Right lobe of liver (tissue), 6 donors: ENCODE data around the gene OR5F1. TPM values are rescaled to one million over a fixed set of nuclear protein-coding genes. Genes with fewer than 3 reads are reported as not detected.

Experiments used
- ATAC-seq, 4 donors: fragments of 200-7000 bp; cut with Tn5 transposase; one replicate each; pipeline ENCODE4 v1.9.1; 2020; ENCODE audit warnings: mild to moderate bottlenecking in 4 of 4, moderate library complexity in 4 of 4
- DNase-seq, 3 donors: peaks; one replicate each; pipeline ENCODE4 v3.0.0-alpha.2; 2020
- H3K27ac ChIP-seq, 3 donors: fragments of 200-600 bp; one replicate each; pipeline ENCODE4 v1.8.0; 2022
- H3K27me3 ChIP-seq, 2 donors: fragments of 200-600 bp; one replicate each; pipeline ENCODE4 v1.8.0; 2022
- H3K36me3 ChIP-seq, 4 donors: fragments of 200-600 bp; sonication (generic) in 1 of 4; one replicate each; pipeline versions ENCODE4 v1.5.1 to v1.8.0; 2017 to 2022; ENCODE audit warnings: control low read depth in 1 of 4
- H3K4me1 ChIP-seq, 4 donors: fragments of 200-600 bp; sonication (generic) in 1 of 4; one replicate each; pipeline versions ENCODE4 v1.5.1 to v1.8.0; 2017 to 2022; ENCODE audit warnings: control low read depth in 1 of 4
- H3K4me3 ChIP-seq, 3 donors: fragments of 200-600 bp; one replicate each; pipeline ENCODE4 v1.8.0; 2022
- H3K9me3 ChIP-seq, 4 donors: fragments of 200-600 bp; sonication (generic) in 1 of 4; one replicate each; pipeline versions ENCODE4 v1.5.1 to v1.8.0; 2017 to 2022; ENCODE audit warnings: control low read depth in 1 of 4
- CTCF ChIP-seq, 4 donors: fragments of 200-600 bp in 3 of 4; fragments of 450-650 bp in 1 of 4; IDR thresholded peaks; one replicate each; pipeline versions ENCODE4 v1.5.1 to v1.8.0; 2016 to 2022; ENCODE audit warnings: antibody characterized with exemption in 4 of 4, mild to moderate bottlenecking in 2 of 4
- POLR2A ChIP-seq: fragments of 450-650 bp; IDR thresholded peaks from one replicate; pipeline ENCODE4 v1.6.1; 2017; ENCODE audit warnings: antibody characterized with exemption, mild to moderate bottlenecking
- WGBS: methylation state at CpG from one replicate; pipeline ENCODE4 v1.1.6; 2018; ENCODE audit warnings: low coverage, low lambda C conversion rate; ENCODE audit not compliant: insufficient coverage; ENCODE audit errors: missing lambda C conversion rate; 5-methylcytosine and 5-hydroxymethylcytosine counted together
- intact Hi-C, 2 donors: fragments of 100-400 bp; cut with DNase I; formaldehyde crosslinking; loops; one replicate each; pipeline versions ENCODE4 v1.11.2 to v1.14.1; 2022
- long read RNA-seq: library from polyadenylated mRNA; unstranded; transcript quantifications from one replicate; pipeline ENCODE4 v2.0.0, GENCODE V29; 2019
- total RNA-seq, 6 experiments: library from RNA; depleted of rRNA in 2 of 6; stranded (reverse); fragments of >200 nt in 2 of 6; fragmentation: NEBNext Ultra II Directional in 3 of 6; extraction: Animal tissue kit (Norgen Biotek cat#: 25700) in 3 of 6; gene quantifications; one replicate each; pipeline versions ENCODE4 v1.1.0 to v1.2.4, GENCODE V29; 2016 to 2023
- donor health status: DM: no; HTN: yes; CAD: no.
- donor health status: DM: no; HTN: no; CAD: no.
- donor health status: DM: no; HTN: no; CAD: no.
- donor health status: DM: no; HTN: yes; CAD: no.
- donor health status: DM: no; HTN: yes; CAD: no.

The OR5F1 gene
- total RNA-seq: not detected
- long read RNA-seq: 0 reads

GRCh38 chr11:55994525-55994924 lies at the start of gene OR5F1:
Gene OR5F1, minus strand, starts transcription at chr11:55994625. Its CDS starts 0 bp downstream, at chr11:55994625.
- TF ChIP-seq POLR2A: no peak
- Histone ChIP-seq H3K4me3 (no peak within 1 kb of the TSS), H3K9me3 (no peaks in the 10 kb centered on the region), H3K27me3 (no peaks in the 10 kb centered on the region), H3K36me3 (no peaks in the 10 kb centered on the region), H3K4me1 (no peaks in the 10 kb centered on the region), H3K27ac (no peak within 1 kb of the TSS)
- ATAC-seq: no peak
- no peak for DNase-seq
- WGBS: 37% methylated on average over 2 of the region's 2 CpGs
- intact Hi-C loops: no loop called here

GRCh38 chr11:56027354-56027753 lies 32.9 kb upstream of the OR5F1 start, which contains the start of gene OR5AS1:
Gene OR5AS1, plus strand, starts transcription at chr11:56027654. Its CDS starts 2,765 bp downstream, at chr11:56030419.
- Histone ChIP-seq H3K4me3 (no peak within 1 kb of the TSS), H3K9me3 (no peaks in the 10 kb centered on the region), H3K27me3 (no peaks in the 10 kb centered on the region), H3K36me3 (no peaks in the 10 kb centered on the region), H3K27ac (no peak within 1 kb of the TSS), H3K4me1 (no peaks in the 10 kb centered on the region)
- ATAC-seq (no peak), DNase-seq (no peak)
- no peak for TF ChIP-seq CTCF (IDR thresholded peaks at IDR 0.05)
- no peak for TF ChIP-seq POLR2A
- intact Hi-C loops: no loop called here

GRCh38 chr11:56013805-56014204 lies 19.4 kb upstream of the OR5F1 start:
- intact Hi-C loops: no loop called here
- H3K4me1 ChIP-seq: no peaks in the 10 kb centered on the region
- no peak for DNase-seq
- no peak overlapping the region for H3K27ac ChIP-seq
- H3K9me3 ChIP-seq: no peaks in the 10 kb centered on the region
- H3K4me3 ChIP-seq: no peak overlapping the region
- TF ChIP-seq CTCF (IDR thresholded peaks at IDR 0.05): no peak
- no peak for TF ChIP-seq POLR2A
- 48% methylated on average over 2 of the region's 2 CpGs for WGBS
- H3K27me3 ChIP-seq: no peaks in the 10 kb centered on the region
- no peaks in the 10 kb centered on the region for H3K36me3 ChIP-seq
- no peak for ATAC-seq

GRCh38 chr11:56010716-56011115 lies 16.3 kb upstream of the OR5F1 start:
- Histone ChIP-seq H3K27ac (no peak overlapping the region), H3K4me1 (no peaks in the 10 kb centered on the region), H3K9me3 (no peaks in the 10 kb centered on the region), H3K27me3 (no peaks in the 10 kb centered on the region), H3K36me3 (no peaks in the 10 kb centered on the region), H3K4me3 (no peak overlapping the region)
- no peak for TF ChIP-seq CTCF (IDR thresholded peaks at IDR 0.05)
- no peak for TF ChIP-seq POLR2A
- intact Hi-C loops: no loop called here
- DNase-seq (no peak), ATAC-seq (no peak)

GRCh38 chr11:55970935-55971334 lies 23.5 kb downstream of the OR5F1 start:
- ATAC-seq (no peak), DNase-seq (no peak)
- WGBS: no CpG with 5 or more reads among the region's 3 CpGs
- no peaks in the 10 kb centered on the region for H3K36me3 ChIP-seq
- no peak for TF ChIP-seq POLR2A
- no peak for TF ChIP-seq CTCF (IDR thresholded peaks at IDR 0.05)
- H3K4me1 ChIP-seq: no peaks in the 10 kb centered on the region
- intact Hi-C loops: no loop called here
- no peaks in the 10 kb centered on the region for H3K27me3 ChIP-seq
- H3K9me3 ChIP-seq: no peaks in the 10 kb centered on the region
- no peak overlapping the region for H3K4me3 ChIP-seq
- no peak overlapping the region for H3K27ac ChIP-seq
